Gastrocnemius medialis (tissue), 4 donors: ENCODE measurements around the gene USP2. TPM values are rescaled to one million over a fixed set of nuclear protein-coding genes. Genes with fewer than 3 reads are reported as not detected.

Experiments used
- ATAC-seq, 2 donors: fragments of 150-250 bp; one replicate each; pipeline ENCODE4 v1.9.1; 2016
- DNase-seq, 2 donors: peaks; one replicate each; pipeline ENCODE4 v3.0.0-alpha.2; 2019
- H3K27ac ChIP-seq, 4 donors: fragments of 200-600 bp; sonication (generic); 1 replicate in 1 of 4; 2 replicates in 3 of 4; pipeline ENCODE4 v1.5.1; 2016 to 2018; ENCODE audit warnings: mild to moderate bottlenecking in 2 of 4, moderate library complexity in 1 of 4
- H3K27me3 ChIP-seq, 3 donors: fragments of 200-600 bp; sonication (generic) in 2 of 3; 1 replicate in 1 of 3; 2 replicates in 2 of 3; pipeline versions ENCODE4 v1.5.1 to v1.6.0; 2016 to 2019; ENCODE audit warnings: mild to moderate bottlenecking in 1 of 3, moderate library complexity in 1 of 3
- H3K36me3 ChIP-seq, 2 donors: fragments of 200-600 bp; sonication (generic) in 1 of 2; one replicate each; pipeline ENCODE4 v1.5.1; 2017 to 2018
- H3K4me1 ChIP-seq, 2 donors: fragments of 200-600 bp; sonication (generic) in 1 of 2; one replicate each; pipeline ENCODE4 v1.5.1; 2016 to 2017; ENCODE audit warnings: mild to moderate bottlenecking in 2 of 2
- H3K4me3 ChIP-seq, 4 donors: fragments of 200-600 bp; sonication (generic) in 3 of 4; 1 replicate in 1 of 4; 2 replicates in 3 of 4; pipeline ENCODE4 v1.5.1; 2016 to 2019; ENCODE audit warnings: mild to moderate bottlenecking in 2 of 4
- H3K9me3 ChIP-seq, 3 donors: fragments of 200-600 bp; sonication (generic) in 2 of 3; 1 replicate in 1 of 3; 2 replicates in 2 of 3; pipeline ENCODE4 v1.5.1; 2016 to 2019
- CTCF ChIP-seq, 5 experiments: fragments of 450-650 bp in 3 of 5; fragments of 200-600 bp in 2 of 5; sonication (generic) in 2 of 5; IDR thresholded peaks in 4 of 5; conservative IDR thresholded peaks in 1 of 5; 1 replicate in 4 of 5; 2 replicates in 1 of 5; pipeline ENCODE4 v1.5.1; 2016 to 2019; ENCODE audit warnings: antibody characterized with exemption in 5 of 5, mild to moderate bottlenecking in 3 of 5, moderate library complexity in 3 of 5
- POLR2A ChIP-seq, 2 donors: fragments of 450-650 bp; IDR thresholded peaks; one replicate each; pipeline ENCODE4 v1.6.1; 2017; ENCODE audit warnings: antibody characterized with exemption in 2 of 2, mild to moderate bottlenecking in 2 of 2, moderate library complexity in 2 of 2
- in situ Hi-C, 4 donors: fragments of 200-750 bp; cut with MboI; loops; one replicate each; pipeline versions ENCODE4 v1.15.0 to v1.8.0; 2017; ENCODE audit warnings: low sequenced_read_pairs in 4 of 4
- intact Hi-C: fragments of 100-400 bp; cut with DNase I; formaldehyde crosslinking; loops from one replicate; pipeline ENCODE4 v1.15.1; 2023; ENCODE audit warnings: low total_unique reads
- total RNA-seq, 4 donors: library from RNA; depleted of rRNA; stranded (reverse); fragments of >200 nt; gene quantifications; one replicate each; pipeline versions ENCODE4 v1.1.0 to v1.2.3, GENCODE V29; 2016

USP2 gene
- total RNA-seq, 4 donors from 2014 or later: 19.4 to 105 (median 46.0) TPM

GRCh38 chr11:119339589-119340334, 41.7 kb downstream of the USP2 start:
- H3K27ac ChIP-seq: peak overlapping the region; percentile 72 to 90 (median 82)
- TF ChIP-seq POLR2A (IDR thresholded peaks at IDR 0.05) (peak in 1 of 2 donors; percentile 38), CTCF (IDR thresholded peaks at IDR 0.05 in 4 of 5, conservative IDR thresholded peaks at IDR 0.05 in 1 of 5) (peak; percentile 89 to 98 (median 96))
- peak overlapping the region; percentile 61 to 73 (median 66) for H3K4me3 ChIP-seq
- intact Hi-C loops (loop anchor here (5.0 kb wide), 3 partner anchors 132 to 237 kb away; partner anchors contain the start of genes CBL and DPAGT1), in situ Hi-C loops (loop anchor here in 2 of 4 donors (10.0 kb wide), 2 partner anchors 135 to 145 kb away; no protein-coding TSS in a partner anchor)
- peaks cover 41 to 59% of the 10 kb centered on the region in 2 donors for H3K4me1 ChIP-seq
- peaks cover 5 to 11% (median 8%) of the 10 kb centered on the region in 3 donors for H3K27me3 ChIP-seq
- H3K36me3 ChIP-seq: no peaks in the 10 kb centered on the region
- no peaks in the 10 kb centered on the region for H3K9me3 ChIP-seq
- peak; percentile 58 to 66 for ATAC-seq
- DNase-seq: peak in 1 of 2 donors; percentile 55

GRCh38 chr11:119338965-119339588, 42.4 kb downstream of the USP2 start:
- peak in 1 of 2 donors; percentile 26 for DNase-seq
- TF ChIP-seq POLR2A (IDR thresholded peaks at IDR 0.05): no peak
- no peak for TF ChIP-seq CTCF (IDR thresholded peaks at IDR 0.05 in 4 of 5, conservative IDR thresholded peaks at IDR 0.05 in 1 of 5)
- Histone ChIP-seq H3K27me3 (peaks cover 5 to 11% (median 8%) of the 10 kb centered on the region in 3 donors), H3K4me1 (peaks cover 42 to 59% of the 10 kb centered on the region in 2 donors), H3K9me3 (no peaks in the 10 kb centered on the region), H3K36me3 (no peaks in the 10 kb centered on the region), H3K4me3 (peak overlapping the region; percentile 61 to 73 (median 66)), H3K27ac (peak overlapping the region; percentile 72 to 90 (median 82))
- in situ Hi-C loops: loop anchor here in 2 of 4 donors (10.0 kb wide), 2 partner anchors 136 to 144 kb away; no protein-coding TSS in a partner anchor
- no peak for ATAC-seq
- intact Hi-C loops: loop anchor here (5.0 kb wide), 2 partner anchors 132 to 237 kb away; partner anchors contain the start of genes CBL and DPAGT1

- H3K9me3 ChIP-seq: no peaks in the 10 kb centered on the region
- no peaks in the 10 kb centered on the region for H3K36me3 ChIP-seq
- peaks cover 5 to 11% (median 8%) of the 10 kb centered on the region in 3 donors for H3K27me3 ChIP-seq
- in situ Hi-C loops: loop anchor here in 2 of 4 donors (10.0 kb wide), 2 partner anchors 136 to 144 kb away; no protein-coding TSS in a partner anchor
- peak overlapping the region; percentile 47 to 90 (median 82) for H3K27ac ChIP-seq
- DNase-seq: peak in 1 of 2 donors; percentile 69
- peaks cover 42 to 59% of the 10 kb centered on the region in 2 donors for H3K4me1 ChIP-seq
- ATAC-seq: peak; percentile 20 to 28
- intact Hi-C loops: loop anchor here (5.0 kb wide), 2 partner anchors 131 to 236 kb away; partner anchors contain the start of genes CBL and DPAGT1
- TF ChIP-seq POLR2A (IDR thresholded peaks at IDR 0.05) (no peak), CTCF (IDR thresholded peaks at IDR 0.05 in 4 of 5, conservative IDR thresholded peaks at IDR 0.05 in 1 of 5) (peak; percentile 56 to 88 (median 83))
- peak overlapping the region; percentile 2 to 61 (median 5) for H3K4me3 ChIP-seq
Observed at GRCh38 chr11:119338318-119338890, 43.1 kb downstream of the USP2 start.

DNA sequence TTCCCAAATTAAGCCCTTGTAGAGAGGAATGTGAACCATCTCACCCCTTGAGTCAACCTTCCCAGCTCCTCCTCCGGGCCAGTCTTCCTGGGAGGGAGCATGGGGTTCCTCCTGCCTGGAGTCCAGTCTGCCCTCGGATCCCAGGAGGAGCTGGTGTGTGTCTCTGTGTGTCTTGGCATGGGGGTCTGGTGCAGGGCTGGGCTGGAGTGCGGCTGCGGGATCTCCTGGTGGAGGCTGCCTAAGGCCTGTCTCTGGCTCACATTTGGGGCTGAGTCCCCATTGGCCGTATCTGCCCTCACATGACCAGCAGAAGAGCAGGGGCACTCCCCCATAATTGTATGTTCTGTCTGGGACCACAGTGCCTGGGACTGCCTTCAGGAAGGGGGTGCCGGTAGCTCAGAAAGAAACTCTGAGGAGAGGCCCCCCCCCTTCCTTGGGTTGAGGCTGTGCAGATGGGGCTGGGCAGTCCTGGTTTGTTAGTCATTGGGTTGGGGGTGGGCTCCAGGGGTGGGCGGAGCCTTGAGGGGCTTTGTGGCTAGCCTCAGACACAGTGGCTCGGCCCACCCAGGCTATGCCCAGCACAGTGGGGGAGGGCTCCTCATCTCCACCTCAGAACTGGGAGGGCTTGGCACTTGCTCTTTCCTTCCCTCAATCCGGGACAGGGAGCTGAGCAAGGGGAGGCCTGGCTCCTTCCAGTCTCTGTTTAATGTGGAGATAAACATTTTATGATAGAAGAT, 43.7 kb downstream of the USP2 start:
- DNase-seq (peak in 1 of 2 donors; percentile 15), ATAC-seq (no peak)
- Histone ChIP-seq H3K27ac (peak overlapping the region in 3 of 4 donors; percentile 79 to 90 (median 86)), H3K9me3 (no peaks in the 10 kb centered on the region), H3K36me3 (no peaks in the 10 kb centered on the region), H3K4me1 (peaks cover 42 to 59% of the 10 kb centered on the region in 2 donors), H3K4me3 (no peak overlapping the region), H3K27me3 (peaks cover 5 to 11% (median 8%) of the 10 kb centered on the region in 3 donors)
- TF ChIP-seq POLR2A (IDR thresholded peaks at IDR 0.05) (no peak), CTCF (IDR thresholded peaks at IDR 0.05 in 4 of 5, conservative IDR thresholded peaks at IDR 0.05 in 1 of 5) (no peak)
- intact Hi-C loops (loop anchor here (5.0 kb wide), 2 partner anchors 130 to 235 kb away; partner anchors contain the start of genes CBL and DPAGT1), in situ Hi-C loops (loop anchor here in 2 of 4 donors (10.0 kb wide), 2 partner anchors 137 to 143 kb away; no protein-coding TSS in a partner anchor)
